HS-27A (cell line): ENCODE measurements around the gene TTC28.

ENCODE experiments used
- DNase-seq: peaks from one replicate; pipeline ENCODE4 v3.0.0-alpha.2; 2012; ENCODE audit warnings: low read depth, missing footprints

TTC28 gene

DNA sequence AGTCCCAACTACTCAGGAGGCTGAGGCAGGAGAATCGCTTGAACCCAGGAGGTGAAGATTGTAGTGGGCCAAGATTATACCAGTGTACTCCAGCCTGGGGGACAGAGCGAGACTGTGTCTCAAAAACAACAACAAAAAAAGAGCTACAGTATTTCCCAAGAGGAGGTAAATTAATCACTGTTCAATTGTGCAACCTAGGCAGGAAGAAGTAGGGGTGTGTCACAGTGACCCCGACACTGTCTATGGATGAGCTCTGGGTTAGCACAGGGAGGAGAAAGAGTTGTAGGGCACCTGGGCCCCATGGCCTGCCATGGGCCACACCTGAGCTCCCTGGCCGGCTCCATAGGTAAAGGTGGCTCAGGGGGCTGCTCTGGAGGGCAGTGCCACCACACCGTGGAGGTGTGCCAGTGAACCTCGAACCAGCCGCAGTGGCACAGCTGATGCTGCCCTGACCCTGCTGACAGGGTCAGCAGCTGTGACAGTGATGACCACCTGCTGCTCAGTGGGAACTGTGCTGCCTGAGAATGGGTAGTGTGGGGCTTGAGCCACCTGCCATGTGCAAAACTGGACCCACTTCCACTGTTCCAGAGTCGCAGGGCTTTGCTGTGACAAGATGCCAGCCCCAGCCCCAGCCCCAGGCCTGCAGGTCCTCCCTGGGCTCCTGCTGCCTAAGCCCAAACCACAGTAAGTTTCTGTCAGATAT, 676.6 kb downstream of the TTC28 start:
- no peak for DNase-seq

DNA sequence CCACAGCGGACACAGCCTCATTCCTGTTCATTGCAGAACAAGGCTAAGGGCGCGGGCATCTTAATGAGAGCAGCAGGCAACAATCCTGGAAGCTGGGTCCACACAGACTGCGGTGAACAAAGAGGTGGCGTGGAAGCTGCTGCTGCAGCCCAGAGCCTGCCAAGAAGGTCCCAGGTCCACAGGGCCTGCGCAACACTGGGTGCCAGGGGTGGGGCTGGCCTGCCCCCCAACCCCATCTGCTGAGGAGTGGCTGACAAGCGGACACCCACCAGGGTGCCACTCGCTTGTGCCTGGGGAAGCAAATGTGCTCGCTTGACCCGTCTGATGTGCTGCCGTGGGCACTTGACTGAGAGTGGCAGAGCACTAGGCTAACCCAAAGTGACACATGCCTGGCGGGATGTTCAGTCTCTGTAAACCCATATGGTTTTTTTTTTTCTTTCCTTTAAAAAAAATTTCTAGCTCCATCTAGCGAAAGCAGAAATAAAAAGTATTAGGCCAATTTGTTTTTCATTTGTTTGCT, 677.4 kb downstream of the TTC28 start:
- DNase-seq = no peak

DNA sequence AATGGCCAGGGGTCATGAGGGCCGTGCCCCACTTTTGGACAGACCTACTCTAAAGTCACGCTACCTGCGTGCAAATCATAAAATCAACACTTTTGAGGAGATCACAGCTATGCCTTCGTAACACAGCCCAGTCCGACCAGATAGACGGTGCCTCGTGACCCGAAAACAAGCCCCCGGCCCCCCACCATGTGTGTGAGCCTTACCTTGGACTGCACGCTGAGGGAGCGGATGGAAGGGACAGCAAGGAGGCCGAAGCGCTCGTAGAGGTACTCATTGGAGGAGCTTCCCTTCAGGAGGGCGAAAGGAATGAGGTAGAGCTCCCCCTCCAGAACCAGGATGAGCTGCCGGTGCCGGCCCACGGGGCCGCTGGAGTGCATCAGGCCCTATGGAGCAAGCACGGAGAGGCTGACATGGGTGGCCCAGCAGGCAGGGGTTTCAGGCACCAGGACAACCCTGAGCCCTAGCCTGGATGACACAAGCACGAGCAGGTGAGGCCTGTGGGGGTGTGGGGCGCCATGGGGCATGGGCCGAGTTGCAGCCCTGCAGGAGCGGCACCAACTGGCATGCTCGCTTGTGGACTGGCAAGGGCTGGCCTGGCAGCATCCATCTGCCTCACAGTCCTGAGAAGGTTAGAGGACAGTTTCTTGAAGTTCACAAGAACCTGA, 678.3 kb downstream of the TTC28 start:
- DNase-seq = no peak

DNA sequence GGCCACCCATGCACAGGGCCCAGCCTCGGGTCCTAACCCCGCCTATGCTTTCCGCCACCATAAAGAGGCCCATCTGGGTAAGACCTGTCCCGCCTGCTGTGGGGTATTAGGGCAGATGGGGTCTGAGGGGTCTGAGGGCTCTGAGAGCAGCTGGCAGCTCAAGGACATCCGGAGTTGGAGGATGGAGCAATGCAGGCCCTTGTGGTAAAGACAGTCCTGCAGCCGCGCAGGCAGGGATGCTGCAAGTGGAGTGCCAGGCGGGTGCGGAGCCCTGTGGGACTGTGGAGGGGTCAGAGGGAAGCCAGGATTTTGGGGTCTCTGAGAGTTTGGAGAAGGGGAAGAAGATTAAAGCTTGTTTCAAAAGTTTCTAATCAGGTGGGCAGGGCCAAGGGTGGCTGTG, 679.3 kb downstream of the TTC28 start:
- DNase-seq = no peak

DNA sequence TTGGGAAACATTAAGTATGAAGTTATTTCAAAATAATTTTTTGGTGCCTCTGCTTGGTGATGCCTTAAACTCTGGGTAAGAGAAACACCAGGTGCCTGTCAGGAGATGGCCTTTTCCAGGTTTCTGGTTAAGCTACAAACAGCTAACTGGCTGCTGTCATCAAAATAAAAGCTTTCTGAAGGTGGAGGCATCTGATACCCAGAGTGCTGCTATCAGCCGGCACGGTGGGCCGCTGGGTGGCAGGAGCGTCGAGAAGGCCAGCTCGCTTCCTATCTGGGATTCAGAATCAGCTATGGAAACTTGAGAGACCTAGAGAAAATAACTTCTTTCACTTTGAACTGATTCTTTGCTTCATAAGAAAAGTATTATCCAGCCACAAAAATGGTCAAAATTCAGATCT, 679.8 kb downstream of the TTC28 start:
- DNase-seq = no peak

DNA sequence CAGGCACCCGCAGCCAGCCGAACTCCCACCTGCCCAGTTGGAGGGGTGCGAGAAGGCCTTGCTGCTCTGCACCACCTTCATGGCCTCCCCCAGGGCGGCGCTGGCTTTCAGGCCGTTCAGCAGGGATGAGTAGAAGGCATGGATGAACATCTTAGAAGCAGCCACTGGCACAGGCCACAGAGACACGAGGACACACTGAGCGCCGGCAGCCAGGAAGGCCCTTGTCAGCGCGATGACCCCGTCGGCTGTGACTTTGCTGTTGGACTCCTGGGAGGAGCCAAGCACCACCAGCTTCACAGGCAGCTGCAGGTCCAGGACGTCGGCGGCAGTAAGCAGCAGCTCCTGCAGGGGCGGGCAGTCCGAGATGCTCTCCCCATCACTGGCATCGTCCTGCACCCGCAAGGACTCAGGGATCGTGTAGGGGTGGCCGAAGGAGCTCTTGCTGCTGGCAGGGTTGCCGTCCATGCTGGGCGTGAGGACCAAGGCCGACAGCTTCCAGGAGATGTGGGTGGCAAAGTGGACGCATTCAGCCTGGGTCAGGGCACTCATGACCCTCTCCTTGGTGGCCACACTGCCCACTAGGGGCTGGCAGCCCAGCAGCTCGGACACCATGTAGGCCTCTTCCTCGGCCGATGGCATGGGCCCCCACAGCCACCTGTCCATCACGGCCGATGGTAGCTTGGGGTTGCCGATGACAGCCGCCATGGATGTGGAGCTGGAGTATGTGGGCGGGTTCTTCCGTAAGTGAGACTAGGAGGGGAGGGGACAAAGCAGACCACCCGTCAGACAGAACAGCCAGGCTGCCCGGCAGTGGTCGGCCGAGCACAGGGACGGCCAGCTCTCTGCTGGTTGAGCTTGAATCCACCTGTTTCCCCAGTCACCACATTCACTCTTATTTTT, 680.9 kb downstream of the TTC28 start:
- no peak for DNase-seq

DNA sequence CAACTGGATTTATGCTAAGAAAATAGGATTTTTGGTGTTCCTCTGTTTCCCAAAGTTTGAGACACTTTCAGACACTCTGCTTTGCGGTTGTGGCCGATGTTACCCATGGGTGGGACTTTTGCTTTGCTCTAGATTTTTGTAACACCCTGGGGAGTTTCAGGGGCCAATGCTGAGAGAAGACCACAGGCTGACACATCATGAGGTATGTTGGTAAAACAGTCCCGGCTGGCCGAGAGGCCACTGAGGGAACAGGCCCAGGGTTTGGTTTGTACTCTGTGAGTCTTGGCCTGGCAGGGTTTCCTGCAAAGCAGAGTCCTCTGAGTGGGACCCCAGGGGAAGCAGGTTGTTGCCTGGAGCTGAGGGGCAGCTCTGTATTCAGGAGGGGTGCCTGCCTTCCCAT, 682.1 kb downstream of the TTC28 start:
- DNase-seq = peak; percentile 9

DNA sequence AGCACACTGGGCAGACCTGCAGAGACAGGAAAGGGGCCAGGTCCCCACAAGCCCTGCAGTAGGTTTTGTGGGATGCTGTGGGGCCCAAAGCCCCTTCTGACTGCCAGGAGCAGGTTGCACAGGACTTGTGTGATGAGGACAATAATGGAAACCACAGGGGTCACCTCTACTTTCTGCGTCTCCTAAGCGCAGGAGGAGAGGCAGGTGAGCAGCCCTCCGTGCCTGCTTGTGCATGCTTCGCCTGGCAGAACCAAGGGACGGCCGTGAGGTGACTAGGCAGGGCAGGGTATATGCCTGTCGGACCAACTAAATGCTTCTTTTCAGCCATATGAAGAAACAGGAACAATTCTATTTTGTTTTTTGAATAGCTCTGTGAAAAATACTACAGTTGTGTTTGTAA, 682.7 kb downstream of the TTC28 start:
- DNase-seq = no peak

DNA sequence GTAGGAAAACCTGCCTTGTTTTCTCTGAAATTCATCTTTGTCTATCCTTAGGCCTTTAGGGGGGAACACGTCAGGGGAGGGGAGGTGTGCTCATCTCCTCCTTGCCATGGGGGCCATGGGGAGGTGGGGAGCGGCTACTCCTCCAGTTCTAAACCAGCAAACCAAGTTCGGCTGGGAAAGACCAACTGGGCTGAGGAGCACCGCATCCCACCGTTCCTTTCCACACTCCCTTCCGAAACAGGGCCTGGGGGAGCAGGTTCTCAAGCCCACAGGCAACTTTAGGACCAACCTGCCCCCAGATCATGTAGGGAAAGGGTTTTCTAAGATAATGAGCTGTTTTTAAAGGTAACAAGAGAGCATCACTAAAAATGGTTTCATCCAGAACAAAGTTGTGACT, 683.1 kb downstream of the TTC28 start:
- DNase-seq = no peak

DNA sequence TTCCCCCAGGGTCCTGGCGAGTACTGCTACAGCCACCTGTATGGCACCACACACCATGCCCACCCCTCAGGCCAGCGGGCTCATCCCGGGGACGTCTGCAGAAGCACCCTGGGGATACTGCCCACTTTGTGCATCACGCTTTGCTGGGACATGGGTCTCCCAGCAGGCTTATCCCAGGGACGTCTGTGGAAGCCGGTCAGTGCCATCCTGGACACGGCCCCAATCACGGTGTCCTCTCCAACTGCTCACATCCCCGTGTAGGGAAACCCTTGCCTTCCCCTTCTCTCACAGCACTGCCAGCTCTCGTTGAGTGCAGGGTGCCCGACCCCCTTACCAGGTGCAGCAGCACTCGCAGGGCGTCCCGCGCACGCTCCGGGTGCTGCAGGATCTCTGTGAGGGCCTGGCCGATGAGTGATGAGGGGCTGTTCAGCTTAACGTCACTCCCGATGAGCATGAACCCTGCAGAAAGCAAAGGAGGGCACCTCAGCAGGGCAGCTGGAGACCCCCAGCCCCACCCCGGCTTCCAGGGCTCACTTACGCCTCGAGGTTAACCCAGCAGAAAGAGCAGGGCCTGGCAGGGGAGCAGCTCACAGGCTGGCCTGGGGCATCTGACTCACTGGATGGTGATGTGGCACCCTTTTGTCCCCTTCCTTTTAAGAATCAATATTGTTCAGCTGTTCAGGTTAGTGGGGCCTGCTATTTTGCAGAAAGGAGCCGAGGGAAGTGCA, 683.7 kb downstream of the TTC28 start:
- no peak for DNase-seq

DNA sequence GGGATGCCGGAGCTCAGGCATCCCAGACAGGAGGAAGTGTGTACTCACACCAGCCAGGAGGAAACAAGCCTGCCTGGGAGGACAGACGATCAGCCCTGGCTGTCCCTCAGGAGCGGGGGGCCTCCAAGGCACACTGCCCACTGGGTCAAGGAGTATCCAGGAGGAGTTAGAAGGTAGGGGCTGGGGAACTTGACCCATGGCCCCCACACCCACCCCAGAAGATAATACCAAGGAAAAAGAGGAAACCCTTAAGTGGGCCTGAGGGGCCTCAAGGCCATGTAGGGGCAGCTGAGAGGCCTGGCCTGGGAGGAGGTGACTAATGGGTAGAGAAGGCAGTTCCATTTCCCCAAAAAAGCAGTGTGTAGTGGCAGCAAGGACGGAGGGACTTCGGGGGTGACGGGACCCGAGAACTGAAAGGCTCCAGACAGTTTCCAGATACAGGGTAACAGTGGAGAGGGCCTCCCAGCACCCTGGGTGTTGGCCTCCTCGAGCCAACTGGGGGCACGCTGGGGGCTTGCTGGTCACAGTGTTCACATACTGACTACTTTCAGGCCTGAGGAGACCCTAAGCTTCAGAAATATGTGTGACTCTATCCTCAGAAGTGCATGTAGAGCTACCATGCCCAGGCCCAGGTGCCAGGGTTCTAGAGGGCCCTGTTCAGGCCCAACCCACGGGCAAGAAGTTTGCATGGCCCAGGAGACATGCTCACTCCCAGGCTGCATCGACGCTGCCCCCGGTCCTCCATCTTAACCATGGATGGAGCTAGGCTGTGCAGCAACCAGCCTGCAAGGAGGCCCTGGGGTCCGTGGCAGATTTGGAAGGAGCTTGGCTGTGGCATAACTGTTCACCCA, 684.9 kb downstream of the TTC28 start:
- no peak for DNase-seq

DNA sequence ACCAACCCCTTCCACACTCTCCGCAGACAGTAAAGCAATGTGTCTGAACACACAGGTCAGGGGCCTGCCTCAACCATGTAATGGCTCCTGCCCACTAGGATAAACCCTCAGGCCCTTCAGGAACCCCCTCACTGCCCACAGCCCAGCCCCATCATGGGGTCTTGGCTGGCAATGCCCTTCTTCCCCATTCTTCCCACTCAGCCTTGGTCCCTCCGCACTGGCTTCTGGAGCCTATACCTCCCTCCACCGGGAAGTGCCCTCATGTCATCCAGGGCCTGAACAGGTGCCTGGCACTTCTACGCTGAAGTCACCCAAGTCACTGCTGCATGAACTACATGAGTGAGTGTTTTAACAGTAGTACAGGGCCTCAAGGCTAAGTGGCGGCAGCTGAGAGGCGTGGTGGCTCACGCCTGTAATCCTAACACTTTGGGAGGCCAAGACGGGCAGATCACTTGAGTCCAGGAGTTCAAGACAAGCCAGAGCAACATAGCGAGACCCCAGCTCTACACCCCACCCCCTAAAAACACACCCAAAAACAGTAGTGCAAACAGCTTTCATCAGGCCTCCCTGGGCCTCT, 685.8 kb downstream of the TTC28 start:
- no peak for DNase-seq

DNA sequence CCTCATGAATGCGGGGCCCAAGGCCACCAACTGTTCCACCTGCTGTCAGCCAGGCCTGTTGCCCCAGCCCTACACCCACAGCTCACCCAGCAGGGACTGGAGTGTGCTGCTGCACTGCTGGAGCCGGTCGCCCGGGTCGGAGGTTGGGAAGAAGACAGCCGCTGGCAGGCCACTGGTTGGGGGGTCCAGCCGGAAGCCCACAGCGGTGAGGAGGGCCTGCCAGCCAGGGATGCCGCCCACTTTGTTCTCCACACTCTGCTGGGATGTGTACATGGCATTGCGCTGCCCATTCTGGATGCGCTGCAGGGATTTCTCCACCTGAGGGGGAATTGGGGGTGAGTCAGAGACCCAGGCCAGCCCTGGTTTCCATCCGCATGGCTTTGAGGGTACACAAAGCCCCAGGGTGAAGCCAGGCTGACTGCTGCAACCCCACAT, 686.4 kb downstream of the TTC28 start:
- DNase-seq = no peak

DNA sequence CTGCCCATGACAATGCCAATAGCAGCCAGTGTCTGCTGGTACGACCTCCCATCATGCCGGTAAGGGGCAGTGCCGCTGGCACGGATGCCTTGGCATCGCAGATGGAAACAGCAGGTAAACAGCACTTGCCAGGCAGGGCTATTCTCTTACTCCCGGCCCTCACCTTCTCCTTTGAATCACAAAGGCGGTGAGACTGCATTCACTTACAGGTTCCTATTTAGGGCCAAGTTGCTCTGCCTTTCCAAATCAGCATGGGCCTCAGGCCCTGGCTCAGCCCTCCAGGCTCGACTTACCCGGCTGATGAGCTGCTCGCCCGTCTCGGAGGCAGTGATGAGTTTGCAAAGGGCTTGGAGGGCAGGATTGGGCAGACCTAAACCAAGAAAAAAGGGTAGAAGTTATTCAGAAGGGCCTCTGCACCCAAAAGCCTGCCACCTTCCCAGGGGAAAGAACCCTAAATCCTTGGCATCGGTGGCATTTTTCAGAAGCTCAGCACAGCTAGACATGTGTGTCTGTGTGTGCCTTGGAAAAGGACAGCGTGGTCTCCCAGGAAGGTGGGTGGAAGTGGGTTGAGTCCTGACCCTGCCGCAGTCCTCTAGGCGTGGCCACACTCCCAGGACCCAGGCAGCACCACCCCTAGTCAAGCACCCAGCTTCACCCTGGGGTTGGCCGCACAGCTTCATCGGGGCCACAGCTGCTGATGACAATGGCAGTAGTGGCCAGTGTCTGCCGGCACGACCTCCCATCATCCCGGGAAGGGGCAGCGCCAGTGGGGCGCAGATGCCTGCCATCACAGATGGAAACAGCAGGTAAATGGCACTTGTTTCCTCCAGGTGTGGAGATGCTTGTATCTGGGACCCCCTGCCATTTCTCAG, 687.1 kb downstream of the TTC28 start:
- DNase-seq = no peak

DNA sequence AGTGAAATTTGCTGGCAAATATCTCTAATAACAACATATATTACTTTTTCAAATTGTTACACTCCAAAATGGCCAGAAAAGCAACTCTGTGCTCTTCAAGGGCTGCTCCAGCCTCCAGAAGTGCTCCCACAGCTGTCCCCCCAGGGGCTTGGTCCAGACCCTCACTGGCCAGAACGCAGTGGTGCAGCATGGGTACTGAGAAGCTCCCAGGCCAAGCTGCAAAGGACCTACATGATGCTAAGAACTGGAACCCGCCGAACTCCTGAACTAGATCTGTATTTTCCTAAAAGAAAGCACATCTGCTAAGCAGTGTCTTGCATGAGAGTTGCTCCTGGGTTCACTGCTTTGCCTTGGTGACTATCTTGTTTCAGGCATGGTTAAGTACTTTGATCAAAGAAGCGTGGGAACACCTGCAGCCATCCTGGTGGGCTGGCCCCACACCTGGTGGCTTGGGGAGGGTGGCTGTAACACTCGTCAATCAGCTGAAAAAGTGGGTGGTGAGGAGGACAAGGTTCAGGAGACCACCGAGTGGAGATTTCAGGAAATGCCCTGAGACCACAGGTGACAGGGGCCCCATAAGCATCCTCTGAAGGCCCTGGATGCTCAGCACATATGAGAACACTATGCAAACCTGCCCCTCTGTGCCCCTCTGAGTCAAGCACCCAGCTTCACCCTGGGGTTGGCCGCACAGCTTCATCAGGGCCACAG, 687.9 kb downstream of the TTC28 start:
- no peak for DNase-seq

DNA sequence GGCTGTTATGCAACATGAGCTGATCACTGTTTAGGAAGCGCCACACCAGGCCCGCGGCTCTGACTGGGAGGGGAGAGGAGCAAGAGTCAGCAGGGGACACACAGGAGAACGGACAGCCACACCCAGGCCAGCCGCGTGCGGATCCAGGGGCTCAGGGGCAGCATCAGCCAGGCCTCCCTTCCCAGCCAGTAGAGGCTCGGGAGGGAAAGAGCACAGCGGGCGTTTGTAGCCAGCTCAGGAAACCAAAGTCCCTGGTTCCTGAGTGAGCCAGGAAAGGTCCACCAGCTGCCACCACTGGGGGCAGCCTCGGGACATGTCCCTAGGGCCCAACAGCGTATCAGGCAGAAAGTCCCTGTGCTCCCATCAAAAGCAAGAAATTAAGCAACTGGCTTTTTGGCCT, 688.8 kb downstream of the TTC28 start:
- DNase-seq = no peak

DNA sequence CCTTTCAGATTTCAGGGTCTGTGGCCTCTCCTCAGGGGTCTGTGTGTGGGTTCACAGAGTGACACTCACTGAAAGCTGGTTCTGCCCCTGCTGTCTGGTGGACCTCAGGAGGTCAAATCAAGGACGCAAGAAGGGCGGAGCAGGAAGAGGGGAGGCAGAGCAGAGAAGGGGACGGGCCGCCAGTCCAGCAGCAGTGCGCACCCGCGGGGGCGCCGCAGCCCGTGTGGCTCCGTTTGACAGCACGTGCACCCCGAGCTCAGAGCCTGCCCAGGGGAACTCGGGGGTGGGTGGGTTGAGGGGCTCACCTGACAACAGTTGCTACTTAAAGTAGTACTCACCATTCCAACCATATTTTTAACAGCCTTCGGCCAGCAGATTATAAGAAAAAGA, 689.2 kb downstream of the TTC28 start:
- no peak for DNase-seq

DNA sequence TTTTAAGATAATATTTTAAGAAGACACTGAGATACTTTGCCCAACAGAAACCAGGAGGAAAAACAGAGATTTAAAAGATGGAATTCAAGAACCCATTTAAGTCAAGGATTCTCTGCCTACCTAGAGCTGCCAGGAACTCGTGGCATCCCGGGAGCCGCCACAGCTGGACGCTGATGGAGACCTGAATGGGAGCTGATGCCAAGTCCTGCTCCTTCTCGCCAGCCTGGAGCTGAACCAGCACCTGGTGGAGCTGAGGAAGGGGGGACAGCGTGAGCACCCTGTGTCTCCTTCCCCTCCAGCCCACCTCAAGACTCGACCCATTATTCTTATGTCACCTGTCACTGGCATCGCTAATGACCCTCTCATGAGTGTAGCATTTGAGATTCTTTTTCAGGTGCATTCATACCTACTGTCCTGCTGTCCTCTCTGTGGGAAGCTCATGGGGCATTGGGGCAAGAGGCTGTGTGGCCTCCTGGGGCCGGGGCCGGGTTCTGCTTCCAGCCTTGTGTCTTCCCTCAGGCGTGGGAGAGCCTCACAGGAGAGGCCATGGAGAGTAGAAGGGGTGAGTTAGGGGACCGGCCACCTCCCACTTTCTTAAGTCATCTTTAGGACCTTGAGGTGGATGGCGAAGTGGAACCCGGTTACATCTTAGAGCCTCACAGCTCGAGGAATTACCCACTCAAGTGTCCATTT, 689.7 kb downstream of the TTC28 start:
- DNase-seq = no peak
